Naive B cell (primary cell): ENCODE measurements around the gene AGFG1. TPM values are rescaled to one million over a fixed set of nuclear protein-coding genes. Genes with fewer than 3 reads are reported as not detected.

Experiments used
- polyA plus RNA-seq, 6 donors: library from polyadenylated mRNA; unstranded; fragments of 300-500 nt; fragmentation: Illumina TruSeq; gene quantifications; one replicate each; pipeline ENCODE4 v1.2.3, GENCODE V29; 2021; ENCODE audit warnings: low read depth in 6 of 6

The AGFG1 gene
- polyA plus RNA-seq, 6 donors from 2014 or later = 17.9 to 38.5 (median 26.6) TPM

Other genes with a start within 250 kb of the AGFG1 start
- 100 to 1,000 TPM; 162 to 232 (median 172) TPM for gene MFF, start 146.9 kb upstream of the AGFG1 start, polyA plus RNA-seq
- under 1 TPM in 1 of 6 donors, not detected in 5; 0.10 TPM for gene TM4SF20, start 92.8 kb upstream of the AGFG1 start, polyA plus RNA-seq
- gene SCYGR1, start 84.2 kb upstream of the AGFG1 start, polyA plus RNA-seq = not detected
- not detected for gene SCYGR2, start 126.7 kb downstream of the AGFG1 start, polyA plus RNA-seq
- not detected for gene SCYGR3, start 142.7 kb downstream of the AGFG1 start, polyA plus RNA-seq
- gene SCYGR4, start 145.3 kb downstream of the AGFG1 start, polyA plus RNA-seq = not detected
- not detected for gene SCYGR5, start 194.6 kb downstream of the AGFG1 start, polyA plus RNA-seq
- gene SLC19A3, start 245.9 kb downstream of the AGFG1 start, polyA plus RNA-seq = not detected